ENCODE data around the gene MROH2A.
"Not testable (repeated sequence)": the region's sequence is repeated elsewhere in the genome, so short reads cannot be mapped to it uniquely, and the experiment has no call there.

The MROH2A gene

DNA sequence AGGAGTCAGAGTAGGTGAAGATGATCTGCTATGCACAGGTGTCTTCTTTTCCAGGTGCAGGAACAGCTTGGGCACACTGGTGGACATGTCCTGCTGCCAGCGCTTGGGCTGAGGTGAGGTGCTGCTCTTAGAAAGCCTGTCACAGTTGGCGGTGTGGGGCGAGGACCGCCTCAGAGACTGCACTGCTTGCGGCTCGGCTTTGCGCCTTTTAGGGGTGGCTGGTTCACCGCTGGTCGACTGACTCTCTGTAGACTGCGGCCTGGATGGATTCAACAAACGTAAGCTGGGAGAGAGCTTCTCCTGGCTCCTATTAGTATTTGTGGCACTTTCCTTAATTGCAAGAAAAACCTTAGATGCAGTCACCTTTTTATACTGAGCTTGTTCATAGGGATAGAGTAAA, 88.3 kb downstream of the MROH2A start:
- no peak for DNase-seq

DNA sequence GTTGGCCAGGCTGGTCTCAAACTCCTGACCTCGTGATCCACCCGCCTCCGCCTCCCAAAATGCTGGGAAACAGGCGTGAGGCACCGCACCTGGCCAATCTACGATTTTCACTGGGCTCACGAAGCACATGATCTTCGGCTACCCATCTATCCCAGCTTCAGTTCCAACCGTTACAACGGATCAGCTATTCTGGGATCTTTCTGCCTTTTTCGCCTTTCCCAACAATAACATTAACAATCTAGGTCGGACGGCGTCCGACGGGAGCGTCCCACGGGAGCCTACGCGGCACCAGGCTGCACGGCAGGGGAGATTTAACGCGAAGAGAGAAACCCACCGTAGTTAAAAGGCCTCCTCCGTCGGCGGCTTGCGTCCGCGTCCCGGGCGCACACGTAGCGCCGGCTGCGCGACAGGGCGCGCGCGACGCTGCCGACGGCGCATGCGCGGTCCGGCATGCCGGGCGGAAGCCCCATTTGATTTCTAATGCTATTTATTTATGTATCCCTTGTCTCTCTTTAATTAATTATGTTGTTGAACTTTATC, 89.9 kb downstream of the MROH2A start, which contains the start of gene MSL3B:
Gene MSL3B, minus strand, starts transcription at position 394 of the 540 bp plus-strand sequence.
- DNase-seq = no peak

DNA sequence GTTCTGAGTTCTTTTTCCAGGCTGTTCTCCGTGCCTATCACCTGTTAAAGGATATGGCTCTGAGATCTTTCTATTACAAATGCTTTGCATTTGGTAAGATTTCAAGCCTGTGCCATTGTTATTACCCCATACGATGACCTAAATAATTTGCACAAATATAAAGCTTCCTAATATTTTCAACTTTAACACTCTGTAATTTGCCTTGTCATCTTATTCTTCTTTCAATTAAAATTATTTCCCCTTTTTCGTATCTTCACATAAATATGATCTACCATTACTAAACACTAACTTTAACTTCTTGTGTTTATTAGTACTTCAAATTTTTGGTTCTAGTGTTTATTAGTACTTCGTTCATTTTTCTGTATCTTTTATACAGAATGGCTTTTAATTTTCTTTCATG, 93.3 kb downstream of the MROH2A start:
- DNase-seq = no peak

DNA sequence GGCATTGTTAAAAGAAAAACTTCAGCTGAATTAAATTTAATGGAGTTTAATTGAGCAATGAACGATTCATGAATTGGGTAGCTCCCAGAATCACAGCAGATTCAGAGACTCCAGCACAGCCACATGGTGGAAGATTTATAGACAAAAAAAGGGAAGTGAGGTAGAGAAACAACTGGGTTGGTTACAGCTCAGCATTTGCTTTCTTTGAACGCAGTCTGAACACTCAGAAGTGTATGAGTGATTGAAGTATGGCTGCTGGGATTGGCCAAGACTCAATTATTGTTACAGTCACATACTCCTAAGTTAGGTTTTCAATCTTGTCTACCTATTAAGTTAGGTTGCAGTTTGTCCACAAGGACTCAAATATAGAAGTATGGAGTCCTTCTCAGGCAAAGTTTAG, 94.0 kb downstream of the MROH2A start:
- not testable (repeated sequence) for DNase-seq

DNA sequence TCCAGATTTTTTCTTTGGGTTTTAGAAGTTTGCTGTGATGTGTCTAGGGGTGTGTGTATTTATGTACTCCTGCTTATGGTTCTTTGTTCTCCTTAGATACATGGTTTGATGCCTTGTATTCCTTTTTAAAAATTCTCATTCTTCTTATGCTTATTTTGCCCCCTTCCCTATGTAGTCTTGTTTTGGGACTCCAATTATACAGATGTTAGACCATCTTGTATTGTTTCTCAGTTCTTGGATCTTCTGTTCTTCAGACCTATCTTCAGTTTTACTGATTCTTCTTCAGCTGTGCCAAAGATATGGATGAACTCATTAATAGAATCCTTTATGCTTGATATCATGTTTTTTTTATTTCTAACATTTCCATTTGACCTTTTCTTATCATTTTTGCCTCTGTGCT, 104.2 kb downstream of the MROH2A start:
- no peak for DNase-seq

Data from AML-193 (cell line).